ENCODE results near the gene SCD5. TPM values are rescaled to one million over a fixed set of nuclear protein-coding genes. Genes with fewer than 3 reads are reported as not detected.

SCD5 gene
- polyA plus RNA-seq, 6 donors from 2014 or later, result 0.09 to 0.15 (median 0.10) TPM; not detected in 3

GRCh38 chr4:82773057-82773456, 25.5 kb downstream of the SCD5 start:
- no peaks in the 10 kb centered on the region for H3K36me3 Mint-ChIP-seq
- H3K27ac Mint-ChIP-seq, result no peak overlapping the region
- peaks cover 0 to 2% (median 0%) of the 10 kb centered on the region in 7 donors for H3K9me3 Mint-ChIP-seq
- H3K4me1 Mint-ChIP-seq, result no peaks in the 10 kb centered on the region
- DNase-seq, result no peak
- ATAC-seq (ENCODE audit: low read depth in 2 of 2), result no peak
- H3K27me3 Mint-ChIP-seq, result peaks cover 0 to 9% (median 0%) of the 10 kb centered on the region in 3 donors
- H3K4me3 Mint-ChIP-seq, result no peak overlapping the region

- no peak for ATAC-seq (ENCODE audit: low read depth in 2 of 2)
- H3K9me3 Mint-ChIP-seq, result peaks cover 9 to 18% (median 14%) of the 10 kb centered on the region in 7 donors
- no peaks in the 10 kb centered on the region for H3K4me1 Mint-ChIP-seq
- H3K36me3 Mint-ChIP-seq, result peaks cover 10 to 16% of the 10 kb centered on the region in 2 donors
- H3K27me3 Mint-ChIP-seq, result peaks cover 0 to 9% (median 0%) of the 10 kb centered on the region in 3 donors
- H3K27ac Mint-ChIP-seq, result no peak overlapping the region
- no peak for DNase-seq
- no peak overlapping the region for H3K4me3 Mint-ChIP-seq
Measured at GRCh38 chr4:82770607-82771006, 28.0 kb downstream of the SCD5 start.

GRCh38 chr4:82765134-82765533, 33.5 kb downstream of the SCD5 start:
- Mint-ChIP-seq H3K4me3 (no peak overlapping the region), H3K27ac (no peak overlapping the region), H3K4me1 (peaks cover 0 to under 1% (median 0%) of the 10 kb centered on the region in 3 donors), H3K9me3 (peaks cover 9 to 33% (median 19%) of the 10 kb centered on the region in 7 donors), H3K27me3 (no peaks in the 10 kb centered on the region), H3K36me3 (peaks cover 10 to 16% of the 10 kb centered on the region in 2 donors)
- DNase-seq (no peak), ATAC-seq (ENCODE audit: low read depth in 2 of 2) (no peak)

- Mint-ChIP-seq H3K4me3 (no peak overlapping the region), H3K9me3 (peaks cover 4 to 21% (median 10%) of the 10 kb centered on the region in 7 donors), H3K36me3 (peaks cover 5 to 10% of the 10 kb centered on the region in 2 donors), H3K27ac (no peak overlapping the region), H3K4me1 (peaks cover 10 to 16% (median 15%) of the 10 kb centered on the region in 3 donors), H3K27me3 (no peaks in the 10 kb centered on the region)
- DNase-seq (no peak), ATAC-seq (ENCODE audit: low read depth in 2 of 2) (no peak)
Measured at GRCh38 chr4:82761229-82761628, 37.4 kb downstream of the SCD5 start.

GRCh38 chr4:82758701-82759685, 39.6 kb downstream of the SCD5 start:
- DNase-seq, result no peak
- H3K9me3 Mint-ChIP-seq, result peaks cover 0 to 5% (median 2%) of the 10 kb centered on the region in 7 donors
- H3K36me3 Mint-ChIP-seq, result peaks cover 4 to 5% of the 10 kb centered on the region in 2 donors
- no peak overlapping the region for H3K4me3 Mint-ChIP-seq
- H3K27ac Mint-ChIP-seq, result peak overlapping the region in 4 of 6 donors; percentile 0 to 67 (median 36)
- no peaks in the 10 kb centered on the region for H3K27me3 Mint-ChIP-seq
- H3K4me1 Mint-ChIP-seq, result peaks cover 10 to 16% (median 15%) of the 10 kb centered on the region in 3 donors
- peak; percentile 37 to 52 for ATAC-seq (ENCODE audit: low read depth in 2 of 2)

- Mint-ChIP-seq H3K9me3 (peaks cover 0 to 5% (median 2%) of the 10 kb centered on the region in 7 donors), H3K27ac (no peak overlapping the region)
Measured at GRCh38 chr4:82756061-82756460, 42.5 kb downstream of the SCD5 start.

GRCh38 chr4:82755650-82756049, 42.9 kb downstream of the SCD5 start:
- H3K9me3 Mint-ChIP-seq, result peaks cover 0 to 5% (median 2%) of the 10 kb centered on the region in 7 donors
- DNase-seq (no peak), ATAC-seq (ENCODE audit: low read depth in 2 of 2) (no peak)
- H3K4me1 Mint-ChIP-seq, result peaks cover 10 to 16% (median 15%) of the 10 kb centered on the region in 3 donors
- H3K4me3 Mint-ChIP-seq, result no peak overlapping the region
- no peaks in the 10 kb centered on the region for H3K27me3 Mint-ChIP-seq
- H3K36me3 Mint-ChIP-seq, result peaks cover 4 to 5% of the 10 kb centered on the region in 2 donors
- H3K27ac Mint-ChIP-seq, result no peak overlapping the region

More at GRCh38 chr4:82756061-82756460, 42.5 kb downstream of the SCD5 start:
- no peak overlapping the region for H3K4me3 Mint-ChIP-seq
- DNase-seq, result no peak
- peaks cover 4 to 5% of the 10 kb centered on the region in 2 donors for H3K36me3 Mint-ChIP-seq
- no peak for ATAC-seq (ENCODE audit: low read depth in 2 of 2)
- H3K27me3 Mint-ChIP-seq, result no peaks in the 10 kb centered on the region
- H3K4me1 Mint-ChIP-seq, result peaks cover 10 to 16% (median 15%) of the 10 kb centered on the region in 3 donors

GRCh38 chr4:82754513-82755165, 44.0 kb downstream of the SCD5 start:
- Mint-ChIP-seq H3K27me3 (no peaks in the 10 kb centered on the region), H3K9me3 (peaks cover 0 to 5% (median 1%) of the 10 kb centered on the region in 7 donors), H3K4me3 (no peak overlapping the region), H3K4me1 (peaks cover 8 to 14% (median 9%) of the 10 kb centered on the region in 3 donors), H3K27ac (no peak overlapping the region), H3K36me3 (peaks cover 4 to 5% of the 10 kb centered on the region in 2 donors)
- no peak for ATAC-seq (ENCODE audit: low read depth in 2 of 2)
- no peak for DNase-seq

- Mint-ChIP-seq H3K9me3 (peaks cover 0 to 5% (median 0%) of the 10 kb centered on the region in 7 donors), H3K36me3 (peaks cover under 1 to 4% of the 10 kb centered on the region in 2 donors), H3K4me1 (peaks cover under 1 to 6% (median 2%) of the 10 kb centered on the region in 3 donors), H3K27ac (no peak overlapping the region), H3K4me3 (no peak overlapping the region), H3K27me3 (no peaks in the 10 kb centered on the region)
- ATAC-seq (ENCODE audit: low read depth in 2 of 2) (no peak), DNase-seq (no peak)
Measured at GRCh38 chr4:82753725-82754410, 44.7 kb downstream of the SCD5 start.

- no peaks in the 10 kb centered on the region for H3K27me3 Mint-ChIP-seq
- H3K27ac Mint-ChIP-seq, result no peak overlapping the region
- H3K4me3 Mint-ChIP-seq, result no peak overlapping the region
- H3K4me1 Mint-ChIP-seq, result peaks cover 0 to 4% (median 0%) of the 10 kb centered on the region in 3 donors
- H3K36me3 Mint-ChIP-seq, result peaks cover 0 to 4% of the 10 kb centered on the region in 2 donors
- no peak for ATAC-seq (ENCODE audit: low read depth in 2 of 2)
- no peak for DNase-seq
- H3K9me3 Mint-ChIP-seq, result peaks cover 0 to 5% (median 0%) of the 10 kb centered on the region in 7 donors
Measured at GRCh38 chr4:82753238-82753637, 45.4 kb downstream of the SCD5 start.

GRCh38 chr4:82748810-82749470, 49.7 kb downstream of the SCD5 start:
- H3K9me3 Mint-ChIP-seq, result no peaks in the 10 kb centered on the region
- DNase-seq, result no peak
- no peak for ATAC-seq (ENCODE audit: low read depth in 2 of 2)
- no peaks in the 10 kb centered on the region for H3K27me3 Mint-ChIP-seq
- no peak overlapping the region for H3K27ac Mint-ChIP-seq
- no peaks in the 10 kb centered on the region for H3K4me1 Mint-ChIP-seq
- H3K4me3 Mint-ChIP-seq, result no peak overlapping the region
- H3K36me3 Mint-ChIP-seq, result no peaks in the 10 kb centered on the region

GRCh38 chr4:82747686-82748575, 50.7 kb downstream of the SCD5 start:
- ATAC-seq (ENCODE audit: low read depth in 2 of 2), result no peak
- Mint-ChIP-seq H3K4me1 (no peaks in the 10 kb centered on the region), H3K36me3 (no peaks in the 10 kb centered on the region), H3K4me3 (no peak overlapping the region), H3K9me3 (no peaks in the 10 kb centered on the region), H3K27me3 (no peaks in the 10 kb centered on the region), H3K27ac (no peak overlapping the region)
- no peak for DNase-seq
